ENCODE data around the gene R3HCC1L.
"Not testable (repeated sequence)": the region's sequence is repeated elsewhere in the genome, so short reads cannot be mapped to it uniquely, and the experiment has no call there.

R3HCC1L gene

GRCh38 chr10:98182351-98182915 is 48.0 kb downstream of the R3HCC1L start:
- DNase-seq = not testable (repeated sequence)

GRCh38 chr10:98186681-98187080 is 52.2 kb downstream of the R3HCC1L start:
- no peak for DNase-seq

- DNase-seq = not testable (repeated sequence)
Measured at GRCh38 chr10:98190773-98191172, 56.3 kb downstream of the R3HCC1L start.

- no peak for DNase-seq
Measured at GRCh38 chr10:98193037-98193436, 58.6 kb downstream of the R3HCC1L start.

- DNase-seq = no peak
Measured at GRCh38 chr10:98194633-98195032, 60.2 kb downstream of the R3HCC1L start.

GRCh38 chr10:98195120-98195519 is 60.7 kb downstream of the R3HCC1L start:
- no peak for DNase-seq

- no peak for DNase-seq
Measured at GRCh38 chr10:98196985-98197384, 62.5 kb downstream of the R3HCC1L start.

- DNase-seq = no peak
Measured at GRCh38 chr10:98201760-98202159, 67.3 kb downstream of the R3HCC1L start.

GRCh38 chr10:98202378-98202777 is 67.9 kb downstream of the R3HCC1L start:
- DNase-seq = no peak

GRCh38 chr10:98205351-98205750 is 70.9 kb downstream of the R3HCC1L start:
- no peak for DNase-seq

GRCh38 chr10:98208925-98209324 is 74.5 kb downstream of the R3HCC1L start:
- DNase-seq = no peak

- no peak for DNase-seq
Measured at GRCh38 chr10:98209441-98209840, 75.0 kb downstream of the R3HCC1L start.

GRCh38 chr10:98212196-98212595 is 77.7 kb downstream of the R3HCC1L start:
- no peak for DNase-seq

- DNase-seq = no peak
Measured at GRCh38 chr10:98213740-98214139, 79.3 kb downstream of the R3HCC1L start.

- DNase-seq = no peak
Measured at GRCh38 chr10:98215373-98215772, 80.9 kb downstream of the R3HCC1L start.

GRCh38 chr10:98217801-98218200 is 83.3 kb downstream of the R3HCC1L start:
- DNase-seq = no peak

GRCh38 chr10:98223874-98224273 is 89.4 kb downstream of the R3HCC1L start:
- DNase-seq = no peak

GRCh38 chr10:98224509-98224908 is 90.1 kb downstream of the R3HCC1L start:
- DNase-seq = no peak

- DNase-seq = no peak
Measured at GRCh38 chr10:98224996-98225395, 90.5 kb downstream of the R3HCC1L start.

- no peak for DNase-seq
Measured at GRCh38 chr10:98226508-98227144, 92.2 kb downstream of the R3HCC1L start.

GRCh38 chr10:98227713-98228112 is 93.3 kb downstream of the R3HCC1L start:
- not testable (repeated sequence) for DNase-seq

- not testable (repeated sequence) for DNase-seq
Measured at GRCh38 chr10:98228266-98228665, 93.8 kb downstream of the R3HCC1L start.

- no peak for DNase-seq
Measured at GRCh38 chr10:98231417-98231816, 97.0 kb downstream of the R3HCC1L start.

- DNase-seq = no peak
Measured at GRCh38 chr10:98235846-98236245, 101.4 kb downstream of the R3HCC1L start.

- no peak for DNase-seq
Measured at GRCh38 chr10:98236862-98237261, 102.4 kb downstream of the R3HCC1L start.
